ENCODE data around the gene HOXD11.

DNA sequence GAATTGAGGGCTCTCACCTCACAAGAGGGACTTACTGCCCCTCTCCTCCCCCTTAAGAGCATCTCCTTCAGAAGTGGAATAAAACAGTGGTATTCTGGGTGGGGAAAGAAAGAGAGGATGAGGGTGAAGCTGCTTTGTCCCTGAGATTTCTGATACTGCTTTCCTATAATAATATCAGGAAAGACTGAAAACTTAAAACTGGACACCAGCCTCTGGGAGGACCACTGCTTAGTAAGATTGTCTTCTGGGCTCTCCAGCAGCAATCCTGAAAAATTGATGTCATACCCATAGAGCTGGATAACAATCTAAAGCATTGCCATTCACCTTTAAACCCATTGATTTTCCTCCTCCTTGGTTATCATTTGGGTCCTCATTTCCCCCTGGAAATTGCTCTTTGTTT is 39.6 kb downstream of the HOXD11 start:
- TF ChIP-seq NFIC (IDR thresholded peaks at IDR 0.05) (no peak), EP300 (IDR thresholded peaks at IDR 0.05; ENCODE audit: borderline replicate concordance) (no peak)

Measured in Ishikawa (cell line).